ENCODE results near the gene PLA1A.

The PLA1A gene

DNA sequence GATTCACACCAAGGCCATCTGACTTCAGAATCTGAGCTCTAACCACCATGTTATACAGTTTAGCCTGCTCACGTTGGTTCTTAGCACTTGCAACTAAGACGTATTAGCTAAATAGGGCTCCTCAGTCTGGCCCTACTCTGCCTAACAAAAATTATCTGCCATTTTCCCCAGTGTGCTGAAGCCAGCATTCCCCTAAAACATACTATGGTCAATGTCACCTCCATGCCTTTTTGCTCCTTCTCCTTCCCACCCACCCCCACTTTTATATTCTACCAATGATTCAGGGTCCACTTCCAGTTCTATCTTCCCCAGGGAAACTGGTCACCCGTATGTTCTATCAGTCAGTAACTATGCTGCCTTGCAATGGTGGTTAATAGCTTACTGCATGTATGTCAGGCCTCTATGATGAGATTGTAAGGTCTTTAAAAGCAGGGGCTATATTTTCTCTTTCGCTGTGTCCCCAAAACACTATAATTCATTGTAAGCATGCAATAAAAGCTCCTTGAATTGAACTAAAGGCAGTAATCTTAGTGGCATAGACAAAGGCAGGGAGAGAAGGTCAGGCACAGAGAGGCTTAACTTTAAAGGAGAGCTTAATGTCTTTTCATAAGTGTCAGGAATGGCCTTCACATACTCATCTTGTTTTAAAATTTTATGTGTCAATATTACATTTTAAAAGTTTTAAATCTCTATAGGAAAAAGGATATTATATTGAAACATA lies 39.4 kb downstream of the PLA1A start:
- no peak overlapping the region for H3K27ac ChIP-seq (ENCODE audit: low read depth, low read length, poor library complexity, severe bottlenecking)
- H3K9me2 ChIP-seq (ENCODE audit: low read depth, low read length): no peaks in the 10 kb centered on the region
- H3K79me2 ChIP-seq (ENCODE audit: insufficient read depth, low read length): no peaks in the 10 kb centered on the region

DNA sequence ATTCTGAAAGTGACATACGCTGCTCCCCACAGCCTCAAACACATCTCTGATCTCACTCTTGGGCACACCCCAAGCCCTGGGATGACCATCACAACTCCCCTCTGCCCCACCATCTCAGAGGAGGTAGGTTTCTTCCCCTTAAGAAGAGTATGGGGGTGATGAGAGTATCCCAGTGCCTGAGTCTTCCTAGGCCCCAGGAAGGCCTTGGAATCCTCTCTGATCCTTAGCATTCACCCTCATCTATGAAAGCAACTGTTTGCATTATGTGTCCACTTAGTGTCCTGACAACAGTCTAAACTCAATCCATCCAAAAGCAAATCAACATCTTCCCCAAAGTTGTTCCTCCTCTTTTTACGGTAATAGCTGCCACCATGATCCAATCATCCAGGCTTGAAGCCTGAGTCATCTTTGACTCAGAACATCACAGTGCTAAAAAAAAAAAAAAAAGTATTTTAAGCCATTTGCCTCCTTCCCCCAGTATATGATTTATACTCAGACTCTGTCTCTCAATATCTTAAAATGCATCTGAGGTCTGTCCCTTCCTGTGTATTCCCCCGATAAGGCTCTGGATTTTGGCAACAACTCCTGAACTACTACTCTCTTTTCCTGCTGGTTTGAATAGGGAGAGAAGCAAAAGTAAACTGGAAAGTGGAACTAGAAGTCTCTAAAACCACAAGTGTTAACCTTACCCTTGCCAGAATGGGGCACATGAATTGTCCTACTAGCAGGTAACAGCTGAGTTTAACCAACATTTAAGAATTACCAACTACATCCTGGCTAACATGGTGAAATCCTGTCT lies 40.2 kb downstream of the PLA1A start:
- H3K79me2 ChIP-seq (ENCODE audit: insufficient read depth, low read length): no peaks in the 10 kb centered on the region
- no peak overlapping the region for H3K9ac ChIP-seq (ENCODE audit: low read length)
- H4K20me1 ChIP-seq (ENCODE audit: insufficient read depth, low read length): no peaks in the 10 kb centered on the region
- H3K27me3 ChIP-seq (ENCODE audit: insufficient read depth, low read length): no peaks in the 10 kb centered on the region
- no peaks in the 10 kb centered on the region for H3K9me3 ChIP-seq (ENCODE audit: low read length)
- no peak overlapping the region for H3K4me2 ChIP-seq (ENCODE audit: low read length)
- no peak overlapping the region for H3K4me3 ChIP-seq (ENCODE audit: low read depth, low read length, poor library complexity, severe bottlenecking)
- TF ChIP-seq, protein P1, sequence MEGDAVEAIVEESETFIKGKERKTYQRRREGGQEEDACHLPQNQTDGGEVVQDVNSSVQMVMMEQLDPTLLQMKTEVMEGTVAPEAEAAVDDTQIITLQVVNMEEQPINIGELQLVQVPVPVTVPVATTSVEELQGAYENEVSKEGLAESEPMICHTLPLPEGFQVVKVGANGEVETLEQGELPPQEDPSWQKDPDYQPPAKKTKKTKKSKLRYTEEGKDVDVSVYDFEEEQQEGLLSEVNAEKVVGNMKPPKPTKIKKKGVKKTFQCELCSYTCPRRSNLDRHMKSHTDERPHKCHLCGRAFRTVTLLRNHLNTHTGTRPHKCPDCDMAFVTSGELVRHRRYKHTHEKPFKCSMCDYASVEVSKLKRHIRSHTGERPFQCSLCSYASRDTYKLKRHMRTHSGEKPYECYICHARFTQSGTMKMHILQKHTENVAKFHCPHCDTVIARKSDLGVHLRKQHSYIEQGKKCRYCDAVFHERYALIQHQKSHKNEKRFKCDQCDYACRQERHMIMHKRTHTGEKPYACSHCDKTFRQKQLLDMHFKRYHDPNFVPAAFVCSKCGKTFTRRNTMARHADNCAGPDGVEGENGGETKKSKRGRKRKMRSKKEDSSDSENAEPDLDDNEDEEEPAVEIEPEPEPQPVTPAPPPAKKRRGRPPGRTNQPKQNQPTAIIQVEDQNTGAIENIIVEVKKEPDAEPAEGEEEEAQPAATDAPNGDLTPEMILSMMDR (IDR thresholded peaks at IDR 0.05; ENCODE audit: low read length): no peak
- no peak for TF ChIP-seq EZH2 (IDR thresholded peaks at IDR 0.05; ENCODE audit: borderline replicate concordance, low read length)
- no peaks in the 10 kb centered on the region for H3F3A ChIP-seq (ENCODE audit: insufficient read depth, low read length)
- H3K27ac ChIP-seq (ENCODE audit: low read depth, low read length, poor library complexity, severe bottlenecking): no peak overlapping the region
- H3K9me2 ChIP-seq (ENCODE audit: low read depth, low read length): no peaks in the 10 kb centered on the region
- no peaks in the 10 kb centered on the region for H3K4me1 ChIP-seq (ENCODE audit: insufficient read depth, low read length, severe bottlenecking)
- H3K36me3 ChIP-seq (ENCODE audit: insufficient read depth, low read length): no peaks in the 10 kb centered on the region
- H2AFZ ChIP-seq (ENCODE audit: low read length): no peak overlapping the region

More for the DNA sequence above, 39.4 kb downstream of the PLA1A start:
- H3K36me3 ChIP-seq (ENCODE audit: insufficient read depth, low read length): no peaks in the 10 kb centered on the region
- H4K20me1 ChIP-seq (ENCODE audit: insufficient read depth, low read length): no peaks in the 10 kb centered on the region
- H3K4me3 ChIP-seq (ENCODE audit: low read depth, low read length, poor library complexity, severe bottlenecking): no peak overlapping the region
- H3K9ac ChIP-seq (ENCODE audit: low read length): no peak overlapping the region
- no peak overlapping the region for H2AFZ ChIP-seq (ENCODE audit: low read length)
- H3K4me2 ChIP-seq (ENCODE audit: low read length): no peak overlapping the region
- no peaks in the 10 kb centered on the region for H3F3A ChIP-seq (ENCODE audit: insufficient read depth, low read length)
- no peaks in the 10 kb centered on the region for H3K4me1 ChIP-seq (ENCODE audit: insufficient read depth, low read length, severe bottlenecking)
- H3K27me3 ChIP-seq (ENCODE audit: insufficient read depth, low read length): no peaks in the 10 kb centered on the region
- no peak for TF ChIP-seq EZH2 (IDR thresholded peaks at IDR 0.05; ENCODE audit: borderline replicate concordance, low read length)
- TF ChIP-seq, protein P1 (IDR thresholded peaks at IDR 0.05; ENCODE audit: low read length): no peak
- no peaks in the 10 kb centered on the region for H3K9me3 ChIP-seq (ENCODE audit: low read length)

DNA sequence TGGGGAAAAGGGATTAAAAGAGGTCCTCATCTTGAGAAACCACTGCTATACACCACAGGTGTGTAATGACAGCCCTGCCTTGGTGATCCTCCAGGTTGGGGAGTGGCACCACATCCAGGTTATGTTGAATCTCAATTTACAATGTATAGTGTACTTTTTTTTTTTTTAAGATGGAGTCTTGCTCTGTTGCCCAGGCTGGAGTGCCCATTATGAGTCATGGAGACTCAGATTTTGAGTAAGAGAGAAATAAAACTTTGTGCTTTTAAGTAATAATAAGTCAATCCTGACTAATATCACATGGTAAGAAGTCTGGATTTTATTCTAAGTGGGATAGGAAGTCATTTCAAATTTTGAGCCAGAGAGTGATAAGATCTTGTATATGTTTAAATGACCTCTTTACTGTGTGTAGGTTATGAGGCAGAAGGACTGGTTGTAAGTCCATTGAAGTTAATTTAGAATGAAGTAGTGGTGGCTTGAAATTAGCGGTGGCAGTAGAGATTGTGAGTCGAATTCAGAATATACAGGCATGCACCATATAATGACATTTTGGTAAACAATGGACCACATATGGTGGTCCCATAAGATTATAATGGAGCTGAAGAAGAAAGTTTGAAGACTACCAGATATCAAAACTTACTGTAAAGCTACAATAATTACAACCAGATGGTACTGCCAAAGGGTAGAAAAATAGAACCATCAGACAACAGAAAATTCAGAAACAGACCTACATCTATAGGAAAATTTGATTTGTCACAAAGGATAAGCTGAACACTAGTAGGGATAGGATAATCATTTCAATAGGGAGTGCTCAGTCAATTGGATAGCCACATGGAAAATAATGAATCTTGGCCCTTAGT lies 42.0 kb downstream of the PLA1A start:
- Histone ChIP-seq H3K79me2 (ENCODE audit: insufficient read depth, low read length) (no peaks in the 10 kb centered on the region), H3K4me1 (ENCODE audit: insufficient read depth, low read length, severe bottlenecking) (no peaks in the 10 kb centered on the region), H3K4me2 (ENCODE audit: low read length) (no peak overlapping the region), H3K27ac (ENCODE audit: low read depth, low read length, poor library complexity, severe bottlenecking) (no peak overlapping the region), H3K36me3 (ENCODE audit: insufficient read depth, low read length) (no peaks in the 10 kb centered on the region), H3K4me3 (ENCODE audit: low read depth, low read length, poor library complexity, severe bottlenecking) (no peak overlapping the region), H4K20me1 (ENCODE audit: insufficient read depth, low read length) (no peaks in the 10 kb centered on the region), H3K9ac (ENCODE audit: low read length) (no peak overlapping the region), H3K9me2 (ENCODE audit: low read depth, low read length) (no peaks in the 10 kb centered on the region), H2AFZ (ENCODE audit: low read length) (no peak overlapping the region), H3K27me3 (ENCODE audit: insufficient read depth, low read length) (no peaks in the 10 kb centered on the region), H3K9me3 (ENCODE audit: low read length) (no peaks in the 10 kb centered on the region), H3F3A (ENCODE audit: insufficient read depth, low read length) (no peaks in the 10 kb centered on the region)
- TF ChIP-seq EZH2 (IDR thresholded peaks at IDR 0.05; ENCODE audit: borderline replicate concordance, low read length): no peak
- TF ChIP-seq, protein P1 (IDR thresholded peaks at IDR 0.05; ENCODE audit: low read length): no peak
